ENCODE results near the gene DVL3. TPM values are rescaled to one million over a fixed set of nuclear protein-coding genes. Genes with fewer than 3 reads are reported as not detected.
A peak's percentile ranks its signal among the peaks of the same experiment; 100 is the strongest.
"Not testable (repeated sequence)": the region's sequence is repeated elsewhere in the genome, so short reads cannot be mapped to it uniquely, and the experiment has no call there.

The DVL3 gene
- total RNA-seq, 2 donors from 2014 or later: 43.5 to 66.1 TPM

DNA sequence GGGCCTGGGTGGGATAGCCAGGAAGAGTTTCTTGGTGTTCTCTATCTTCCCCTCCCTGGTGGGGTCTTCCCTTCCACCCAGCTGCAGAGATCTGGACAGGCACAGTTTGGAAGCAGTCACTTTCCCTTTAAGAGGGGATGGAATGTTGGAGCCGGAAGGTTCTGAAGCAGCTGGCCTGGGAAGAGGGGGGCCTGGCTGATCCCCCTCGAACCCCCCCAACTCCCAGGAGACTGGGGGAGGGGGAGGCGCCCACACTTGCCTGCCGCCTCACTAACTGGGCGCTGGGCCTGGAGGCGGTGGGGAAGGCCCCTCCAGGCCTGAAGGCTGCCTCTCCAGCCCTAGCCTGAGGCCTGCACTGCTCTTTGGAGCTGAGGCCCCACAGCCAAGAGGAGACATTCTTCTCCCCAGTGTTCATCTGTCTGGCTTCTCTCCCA, 1.4 kb downstream of the DVL3 start:
- TF ChIP-seq, protein P1, sequence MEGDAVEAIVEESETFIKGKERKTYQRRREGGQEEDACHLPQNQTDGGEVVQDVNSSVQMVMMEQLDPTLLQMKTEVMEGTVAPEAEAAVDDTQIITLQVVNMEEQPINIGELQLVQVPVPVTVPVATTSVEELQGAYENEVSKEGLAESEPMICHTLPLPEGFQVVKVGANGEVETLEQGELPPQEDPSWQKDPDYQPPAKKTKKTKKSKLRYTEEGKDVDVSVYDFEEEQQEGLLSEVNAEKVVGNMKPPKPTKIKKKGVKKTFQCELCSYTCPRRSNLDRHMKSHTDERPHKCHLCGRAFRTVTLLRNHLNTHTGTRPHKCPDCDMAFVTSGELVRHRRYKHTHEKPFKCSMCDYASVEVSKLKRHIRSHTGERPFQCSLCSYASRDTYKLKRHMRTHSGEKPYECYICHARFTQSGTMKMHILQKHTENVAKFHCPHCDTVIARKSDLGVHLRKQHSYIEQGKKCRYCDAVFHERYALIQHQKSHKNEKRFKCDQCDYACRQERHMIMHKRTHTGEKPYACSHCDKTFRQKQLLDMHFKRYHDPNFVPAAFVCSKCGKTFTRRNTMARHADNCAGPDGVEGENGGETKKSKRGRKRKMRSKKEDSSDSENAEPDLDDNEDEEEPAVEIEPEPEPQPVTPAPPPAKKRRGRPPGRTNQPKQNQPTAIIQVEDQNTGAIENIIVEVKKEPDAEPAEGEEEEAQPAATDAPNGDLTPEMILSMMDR (IDR thresholded peaks at IDR 0.05): no peak
- no peak for DNase-seq (ENCODE audit: low spot score)
- Histone ChIP-seq H3K27ac (peak overlapping the region; percentile 88 to 89), H3K27me3 (no peaks in the 10 kb centered on the region), H3K36me3 (no peaks in the 10 kb centered on the region), H3K9me3 (no peaks in the 10 kb centered on the region), H3K4me1 (peaks cover 0 to 64% of the 10 kb centered on the region in 2 donors), H3K4me3 (peak overlapping the region; percentile 79 to 95)

DNA sequence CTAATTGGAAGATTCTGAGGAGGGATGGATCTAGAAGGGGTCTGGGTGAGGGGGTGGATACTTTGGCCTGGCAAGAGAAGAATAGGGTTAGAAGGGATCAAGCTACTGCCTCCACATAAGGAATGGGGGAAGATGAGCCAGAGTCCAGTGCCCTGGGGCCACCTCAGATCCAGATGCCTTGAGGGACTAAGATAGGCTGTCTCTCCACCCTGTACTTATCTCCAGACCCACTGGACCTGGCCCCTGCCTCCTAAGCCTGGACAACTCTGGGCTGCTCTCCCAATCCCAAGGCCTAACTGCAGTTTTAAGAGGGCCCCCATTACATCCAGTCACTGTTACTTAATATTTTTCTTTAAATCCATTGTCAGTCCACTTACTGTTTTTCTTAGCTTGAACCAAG, 2.0 kb downstream of the DVL3 start:
- Histone ChIP-seq H3K36me3 (no peaks in the 10 kb centered on the region), H3K9me3 (no peaks in the 10 kb centered on the region), H3K4me3 (peak overlapping the region; percentile 79 to 95), H3K27ac (peak overlapping the region; percentile 88 to 89), H3K27me3 (no peaks in the 10 kb centered on the region), H3K4me1 (peaks cover 0 to 71% of the 10 kb centered on the region in 2 donors)
- TF ChIP-seq, protein P1 (IDR thresholded peaks at IDR 0.05): no peak
- no peak for DNase-seq (ENCODE audit: low spot score)

DNA sequence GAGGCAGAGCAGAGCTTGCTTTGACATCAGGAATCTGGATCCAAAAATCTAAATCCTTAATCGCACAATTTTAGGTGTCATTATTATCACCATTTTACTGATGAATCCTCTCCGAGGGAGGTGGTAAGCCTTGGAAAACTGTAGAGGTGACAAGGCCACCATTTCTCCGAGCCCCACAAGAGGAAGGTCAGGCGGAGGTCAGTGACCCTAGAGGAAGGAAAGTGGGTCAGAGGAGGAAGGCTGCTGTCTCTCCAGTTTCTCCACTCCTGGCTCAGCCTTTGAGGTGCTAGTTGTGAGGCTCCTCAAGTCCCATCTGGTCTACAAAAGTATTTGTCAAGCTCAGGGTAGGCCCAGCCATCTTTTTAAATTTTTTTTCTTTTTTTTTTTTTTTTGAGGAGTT, 3.2 kb downstream of the DVL3 start:
- H3K4me3 ChIP-seq: no peak overlapping the region
- no peaks in the 10 kb centered on the region for H3K27me3 ChIP-seq
- peak overlapping the region; percentile 88 to 89 for H3K27ac ChIP-seq
- H3K4me1 ChIP-seq: peaks cover 0 to 80% of the 10 kb centered on the region in 2 donors
- H3K36me3 ChIP-seq: peaks cover 4% of the 10 kb centered on the region
- no peaks in the 10 kb centered on the region for H3K9me3 ChIP-seq
- no peak for DNase-seq (ENCODE audit: low spot score)
- TF ChIP-seq, protein P1 (IDR thresholded peaks at IDR 0.05): no peak

DNA sequence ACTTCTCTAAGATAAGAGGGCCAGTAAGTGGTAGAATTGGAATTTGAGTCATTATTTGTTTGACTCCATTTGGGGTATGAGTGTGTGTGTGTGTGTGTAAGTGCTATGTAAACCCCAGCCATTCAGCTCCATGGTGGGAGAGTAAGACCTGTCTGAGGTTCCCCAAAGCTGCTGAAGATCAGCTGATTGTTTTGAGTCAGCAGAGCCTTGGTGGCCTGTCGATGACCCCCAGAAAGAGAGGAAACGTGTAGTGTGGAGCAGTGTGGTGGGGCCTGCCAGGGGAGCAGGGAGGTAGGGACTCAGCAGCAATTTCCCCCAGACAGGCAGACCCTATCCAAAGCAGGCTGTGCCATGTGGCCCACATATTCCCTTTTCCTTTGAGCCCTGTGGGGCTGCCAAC, 5.3 kb downstream of the DVL3 start:
- peaks cover 25% of the 10 kb centered on the region for H3K36me3 ChIP-seq
- peaks cover 0 to 75% of the 10 kb centered on the region in 2 donors for H3K4me1 ChIP-seq
- TF ChIP-seq, protein P1 (IDR thresholded peaks at IDR 0.05): no peak
- peak overlapping the region; percentile 78 to 88 for H3K27ac ChIP-seq
- no peak for DNase-seq (ENCODE audit: low spot score)
- no peaks in the 10 kb centered on the region for H3K9me3 ChIP-seq
- no peaks in the 10 kb centered on the region for H3K27me3 ChIP-seq
- no peak overlapping the region for H3K4me3 ChIP-seq

DNA sequence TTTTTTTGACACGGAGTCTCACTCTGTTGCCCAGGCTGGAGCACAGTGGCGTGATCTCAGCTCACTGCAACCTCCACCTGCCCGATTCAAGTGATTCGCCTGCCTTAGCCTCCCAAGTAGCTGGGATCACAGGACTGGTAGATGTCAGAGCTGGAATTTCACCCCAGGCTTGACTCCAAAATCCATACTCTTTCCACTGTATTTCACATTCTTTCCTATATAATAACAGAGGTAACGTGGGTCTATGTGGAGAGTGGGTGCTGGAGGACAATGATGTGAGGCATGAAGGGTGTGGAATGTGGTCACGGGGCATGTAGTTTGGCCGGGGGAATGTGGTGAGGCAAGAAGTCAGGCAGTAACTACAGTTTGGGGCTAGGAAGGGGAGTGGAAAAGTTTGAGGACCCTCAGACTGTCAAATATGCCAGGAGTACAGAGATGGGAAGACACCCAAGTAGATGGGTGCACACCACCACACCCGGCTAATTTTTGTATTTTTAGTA, 7.4 kb downstream of the DVL3 start:
- H3K27ac ChIP-seq: peak overlapping the region; percentile 78 to 88
- peaks cover 47% of the 10 kb centered on the region for H3K36me3 ChIP-seq
- peaks cover 0 to 63% of the 10 kb centered on the region in 2 donors for H3K4me1 ChIP-seq
- H3K4me3 ChIP-seq; H3K27me3 ChIP-seq; DNase-seq (ENCODE audit: low spot score); H3K9me3 ChIP-seq: not testable (repeated sequence)

DNA sequence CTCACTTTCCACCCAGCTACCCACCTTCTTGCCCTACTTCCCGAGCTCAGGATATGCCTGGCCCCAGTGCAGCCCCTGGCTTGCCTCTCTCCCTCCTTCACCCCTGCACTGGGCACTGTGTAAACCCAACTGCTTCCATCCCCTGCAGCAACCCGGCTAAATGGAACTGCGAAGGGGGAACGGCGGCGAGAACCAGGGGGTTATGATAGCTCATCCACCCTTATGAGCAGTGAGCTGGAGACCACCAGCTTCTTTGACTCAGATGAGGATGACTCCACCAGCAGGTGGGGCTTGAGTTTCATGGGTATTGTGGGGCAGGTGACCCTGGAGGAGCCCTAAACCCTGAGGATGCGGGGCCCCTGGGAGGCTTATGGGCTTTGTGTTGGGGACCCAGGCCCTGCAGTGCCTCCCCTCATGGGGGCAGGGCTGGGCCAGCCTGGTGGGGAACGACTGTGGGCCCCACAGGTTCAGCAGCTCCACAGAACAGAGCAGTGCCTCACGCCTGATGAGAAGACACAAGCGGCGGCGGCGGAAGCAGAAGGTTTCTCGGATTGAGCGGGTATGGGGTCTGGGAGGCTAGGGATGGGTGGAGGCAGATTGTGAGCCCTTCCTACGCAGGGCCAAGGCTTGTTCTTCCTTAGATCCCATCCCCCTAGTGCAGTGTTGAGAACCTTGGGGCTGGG, 9.6 kb downstream of the DVL3 start:
- no peaks in the 10 kb centered on the region for H3K9me3 ChIP-seq
- TF ChIP-seq, protein P1 (IDR thresholded peaks at IDR 0.05): no peak
- H3K4me1 ChIP-seq: peaks cover 0 to 42% of the 10 kb centered on the region in 2 donors
- no peaks in the 10 kb centered on the region for H3K27me3 ChIP-seq
- no peak for DNase-seq (ENCODE audit: low spot score)
- H3K27ac ChIP-seq: no peak overlapping the region
- no peak overlapping the region for H3K4me3 ChIP-seq
- H3K36me3 ChIP-seq: peaks cover 63% of the 10 kb centered on the region

Measured in right atrium auricular region (tissue), 2 donors.